ENCODE measurements around the gene NDUFB6. TPM values are rescaled to one million over a fixed set of nuclear protein-coding genes. Genes with fewer than 3 reads are reported as not detected.

The NDUFB6 gene
- total and polyA plus RNA-seq, 2 of the 4 experiments (the other 2 are of a cell fraction) = 24.2 to 51.0 TPM

- Histone ChIP-seq H3K23ac (ENCODE audit: low read depth, low read length) (no peak overlapping the region), H3K56ac (ENCODE audit: extremely low read depth, insufficient read depth, low read length) (no peak overlapping the region), H2BK20ac (ENCODE audit: low read depth, low read length) (no peak overlapping the region), H2BK15ac (ENCODE audit: low read depth, low read length) (no peak overlapping the region), H4K20me1 (ENCODE audit: insufficient read depth, low read length) (no peaks in the 10 kb centered on the region), H3K14ac (replicated peaks; ENCODE audit: low read depth, low read length) (no peak overlapping the region), H3K9ac (ENCODE audit: low read depth, low read length) (no peak overlapping the region), H3K4me1 (ENCODE audit: control insufficient read depth, insufficient read depth, low read length) (no peaks in the 10 kb centered on the region), H3K18ac (ENCODE audit: low read depth, low read length) (no peak overlapping the region), H3K9me1 (ENCODE audit: insufficient read depth, low read length) (no peaks in the 10 kb centered on the region), H2BK120ac (ENCODE audit: low read depth, low read length) (no peak overlapping the region), H3K79me1 (ENCODE audit: low read depth in 1 of 2, low read length in 2 of 2) (peaks cover 13% of the 10 kb centered on the region in 2 experiments), H3K4ac (ENCODE audit: low read depth, low read length) (no peak overlapping the region), H4K5ac (ENCODE audit: low read depth, low read length) (no peak overlapping the region), H3K27ac (ENCODE audit: insufficient read depth, low read length) (no peak overlapping the region), H3K4me2 (ENCODE audit: low read depth, low read length) (no peak overlapping the region), H2AFZ (replicated peaks; ENCODE audit: low read length, poor library complexity) (no peak overlapping the region), H3K9me3 (ENCODE audit: control insufficient read depth, insufficient read depth, low read length) (peaks cover 4% of the 10 kb centered on the region), H3K36me3 (ENCODE audit: control insufficient read depth, insufficient read depth, low read length) (peaks cover 4% of the 10 kb centered on the region; the same call in 1 of the 2 replicates), H3K4me3 (ENCODE audit: insufficient read depth, low read depth, low read length) (no peak overlapping the region), H2AK5ac (ENCODE audit: low read depth, low read length) (no peak overlapping the region), H2BK5ac (ENCODE audit: low read depth, low read length, poor library complexity, severe bottlenecking) (no peak overlapping the region), H2AK9ac (replicated peaks; ENCODE audit: low read depth, low read length, poor library complexity) (no peak overlapping the region), H4K8ac (ENCODE audit: low read depth in 2 of 2, low read length in 2 of 2) (no peak overlapping the region), H3K27me3 (ENCODE audit: control insufficient read depth, insufficient read depth, low read length) (no peaks in the 10 kb centered on the region), H4K91ac (ENCODE audit: insufficient read depth, low read depth, low read length) (no peak overlapping the region)
- ATAC-seq (ENCODE audit: low read depth) = no peak
- in situ Hi-C loops (cut with MboI; ENCODE audit: low sequenced_read_pairs) (no loop called here), intact Hi-C loops (cut with micrococcal nuclease) (no loop called here), dilution Hi-C loops (cut with HindIII; ENCODE audit: low sequenced_read_pairs, unreplicated experiment) (no loop called here)
- no TSS peak for BruUV-seq (replicated peaks)
- WGBS, 2 experiments (ENCODE audit: extremely low coverage in 2 of 2, insufficient read length in 1 of 2) = no CpG with 5 or more reads among the region's 1 CpG
- TF ChIP-seq RFX5 (IDR thresholded peaks at IDR 0.05; ENCODE audit: low read depth, low read length) = no peak
- TF ChIP-seq BHLHE40 (IDR thresholded peaks at IDR 0.05; ENCODE audit: low read depth, low read length) = no peak
- TF ChIP-seq ELK1 (IDR thresholded peaks at IDR 0.05; ENCODE audit: borderline replicate concordance, low read depth, low read length) = no peak
- no peak for TF ChIP-seq SMC3 (IDR thresholded peaks at IDR 0.05; ENCODE audit: low read depth, low read length)
- no peak for TF ChIP-seq MAZ (IDR thresholded peaks at IDR 0.05; ENCODE audit: borderline replicate concordance, low read depth, low read length)
- CTCF ChIA-PET = no interaction called here
- POLR2A ChIA-PET (ENCODE audit: unreplicated experiment) = no interaction called here
- no peak for DNase-seq
Measured at GRCh38 chr9:32518276-32518675, 54.7 kb downstream of the NDUFB6 start.

Data from IMR-90 (cell line).